GM23338 (cell line): ENCODE measurements around the gene CHD2. TPM values are rescaled to one million over a fixed set of nuclear protein-coding genes. Genes with fewer than 3 reads are reported as not detected.

ENCODE experiments used
- ATAC-seq: fragments of 200-7000 bp; cut with Tn5 transposase; 3 replicates; pipeline ENCODE4 v1.9.1; 2020
- DNase-seq: peaks from one replicate; pipeline ENCODE4 v3.0.0-alpha.2; 2015; ENCODE audit warnings: low spot score
- H2AFZ ChIP-seq: fragments of 200-600 bp; sonication (generic); 2 replicates; pipeline ENCODE4 v1.8.0; 2016; ENCODE audit warnings: antibody characterized with exemption, mild to moderate bottlenecking, moderate library complexity
- H3F3A ChIP-seq: fragments of 200-600 bp; sonication (generic); replicated peaks from 2 replicates; pipeline ENCODE4 v1.8.0; 2017; ENCODE audit warnings: antibody characterized with exemption, mixed run types, low read depth
- H3K27ac ChIP-seq: fragments of 200-600 bp; sonication (generic); 2 replicates; pipeline ENCODE4 v1.6.1; 2016; ENCODE audit warnings: low read depth
- H3K27me3 ChIP-seq: fragments of 200-600 bp; sonication (generic); 2 replicates; pipeline ENCODE4 v1.8.0; 2016; ENCODE audit warnings: mild to moderate bottlenecking, mixed run types, moderate library complexity; ENCODE audit not compliant: insufficient read depth
- H3K36me3 ChIP-seq: fragments of 200-600 bp; sonication (generic); 2 replicates; pipeline ENCODE4 v1.8.0; 2016; ENCODE audit warnings: mild to moderate bottlenecking; ENCODE audit not compliant: insufficient read depth
- H3K4me1 ChIP-seq: fragments of 200-600 bp; sonication (generic); 2 replicates; pipeline ENCODE4 v1.8.0; 2016; ENCODE audit warnings: mild to moderate bottlenecking, moderate library complexity; ENCODE audit not compliant: insufficient read depth
- H3K4me2 ChIP-seq: fragments of 200-600 bp; sonication (generic); 2 replicates; pipeline ENCODE4 v1.7.1; 2017; ENCODE audit warnings: mixed run types
- H3K4me3 ChIP-seq: fragments of 200-600 bp; sonication (generic); 2 replicates; pipeline ENCODE4 v1.6.1; 2016; ENCODE audit warnings: mixed run types
- H3K79me2 ChIP-seq: fragments of 200-600 bp; sonication (generic); replicated peaks from 2 replicates; pipeline ENCODE4 v1.8.0; 2017; ENCODE audit warnings: mild to moderate bottlenecking; ENCODE audit not compliant: insufficient read depth
- H3K9me2 ChIP-seq: fragments of 200-600 bp; sonication (generic); 2 replicates; pipeline ENCODE4 v1.8.0; 2017; ENCODE audit not compliant: insufficient read depth
- H4K20me1 ChIP-seq: fragments of 200-600 bp; sonication (generic); replicated peaks from 2 replicates; pipeline ENCODE4 v1.8.0; 2017; ENCODE audit warnings: mild to moderate bottlenecking; ENCODE audit not compliant: insufficient read depth
- H3K27ac Mint-ChIP-seq: 2 replicates; pipeline ENCODE4 v1.8.0; 2020; ENCODE audit warnings: inconsistent platforms, mild to moderate bottlenecking, moderate library complexity, mixed read lengths
- H3K27me3 Mint-ChIP-seq: 3 replicates; pipeline ENCODE4 v1.8.0; 2022; ENCODE audit warnings: low read depth, mild to moderate bottlenecking, moderate library complexity, mixed read lengths, inconsistent platforms; ENCODE audit not compliant: insufficient read depth, poor library complexity
- H3K36me3 Mint-ChIP-seq: 3 replicates; pipeline ENCODE4 v1.8.0; 2021; ENCODE audit warnings: low read depth, mild to moderate bottlenecking, inconsistent platforms, moderate library complexity, mixed read lengths
- H3K4me1 Mint-ChIP-seq: 3 replicates; pipeline ENCODE4 v1.8.0; 2020; ENCODE audit warnings: mild to moderate bottlenecking, inconsistent platforms, mixed read lengths
- H3K4me3 Mint-ChIP-seq: 3 replicates; pipeline ENCODE4 v1.8.0; 2021; ENCODE audit warnings: moderate library complexity, mild to moderate bottlenecking, inconsistent platforms, mixed read lengths
- H3K9me3 Mint-ChIP-seq: 3 replicates; pipeline ENCODE4 v1.8.0; 2020; ENCODE audit warnings: moderate library complexity, mild to moderate bottlenecking, inconsistent platforms, mixed read lengths
- CREB1 ChIP-seq: fragments of 250-450 bp; sonication (Bioruptor Pico); IDR thresholded peaks from 2 replicates; pipeline ENCODE4 v1.5.0; 2020; ENCODE audit warnings: low read depth, mild to moderate bottlenecking, moderate library complexity
- CTCF ChIP-seq, 2 experiments: fragments of 200-600 bp in 1 of 2; sonication (generic) in 1 of 2; conservative IDR thresholded peaks; 2 replicates each; pipeline versions ENCODE4 v1.5.1 to v1.6.1; 2016 to 2017; ENCODE audit warnings: antibody characterized with exemption in 2 of 2, low read depth in 2 of 2, mild to moderate bottlenecking in 2 of 2, moderate library complexity in 1 of 2
- ETS1 ChIP-seq: IDR thresholded peaks from 2 replicates; pipeline ENCODE4 v1.6.1; 2016; ENCODE audit warnings: antibody characterized with exemption
- EZH2 ChIP-seq: fragments of 200-600 bp; sonication (generic); IDR thresholded peaks from one replicate; pipeline ENCODE4 v1.8.0; 2017; ENCODE audit warnings: antibody characterized with exemption, mild to moderate bottlenecking, low read depth; ENCODE audit not compliant: unreplicated experiment
- EZH2phosphoT487 ChIP-seq: fragments of 200-600 bp; sonication (generic); IDR thresholded peaks from one replicate; pipeline ENCODE4 v1.8.1; 2018; ENCODE audit warnings: antibody characterized with exemption; ENCODE audit not compliant: unreplicated experiment
- JUNB ChIP-seq: IDR thresholded peaks from one replicate; pipeline ENCODE4 v1.6.1; 2016; ENCODE audit warnings: antibody characterized with exemption; ENCODE audit not compliant: unreplicated experiment
- NANOG ChIP-seq: IDR thresholded peaks from 2 replicates; pipeline ENCODE4 v1.6.1; 2016; ENCODE audit warnings: antibody characterized with exemption, borderline replicate concordance
- POLR2AphosphoS5 ChIP-seq: IDR thresholded peaks from 2 replicates; pipeline ENCODE4 v1.6.1; 2016; ENCODE audit warnings: antibody characterized with exemption, low read depth
- REST ChIP-seq: IDR thresholded peaks from one replicate; pipeline ENCODE4 v1.6.1; 2018; ENCODE audit warnings: antibody characterized with exemption; ENCODE audit not compliant: unreplicated experiment
- STAT1 ChIP-seq: IDR thresholded peaks from one replicate; pipeline ENCODE4 v1.6.1; 2016; ENCODE audit warnings: antibody characterized with exemption; ENCODE audit not compliant: unreplicated experiment
- ZNF114 ChIP-seq: fragments of 250-450 bp; sonication (Bioruptor Pico); IDR thresholded peaks from 2 replicates; pipeline ENCODE4 v1.5.0; 2020; ENCODE audit warnings: mild to moderate bottlenecking, moderate library complexity
- ZNF331 ChIP-seq: fragments of 250-450 bp; sonication (Bioruptor Pico); IDR thresholded peaks from 2 replicates; pipeline ENCODE4 v1.5.0; 2020; ENCODE audit warnings: low read depth, mild to moderate bottlenecking, moderate library complexity
- ZNF462 ChIP-seq: fragments of 250-450 bp; sonication (Bioruptor Pico); IDR thresholded peaks from 2 replicates; pipeline ENCODE4 v1.5.0; 2020; ENCODE audit warnings: mild to moderate bottlenecking, moderate library complexity
- polyA plus RNA-seq: library from polyadenylated mRNA; unstranded; fragments of >200 nt; fragmentation: Nextera tagmentation; extraction: Ambion mirVana; gene quantifications from 2 replicates; pipeline ENCODE4 v1.2.1, GENCODE V29; 2016
- total RNA-seq: library from RNA; depleted of rRNA; stranded (reverse); fragments of >200 nt; shearing (Covaris generic); gene quantifications from 2 replicates; pipeline ENCODE4 v1.2.3, GENCODE V29; 2014

CHD2 gene
- total and polyA plus RNA-seq, 2 experiments from 2014 or later, result 119 to 130 TPM

GRCh38 chr15:93058128-93058527 lies 158.0 kb downstream of the CHD2 start:
- H2AFZ ChIP-seq, result no peak overlapping the region
- no peak for DNase-seq
- ATAC-seq, result no peak
- H3K27me3 ChIP-seq, result no peaks in the 10 kb centered on the region
- H3K36me3 Mint-ChIP-seq, result peaks cover 47% of the 10 kb centered on the region
- H3K27me3 Mint-ChIP-seq, result peaks cover 28% of the 10 kb centered on the region
- peaks cover 33% of the 10 kb centered on the region for H3K4me1 ChIP-seq
- peaks cover 64% of the 10 kb centered on the region for H3K4me1 Mint-ChIP-seq
- peak overlapping the region; percentile 41; the same call in 1 of the 2 replicates for H3K27ac Mint-ChIP-seq
- H3F3A ChIP-seq, result peaks cover 5% of the 10 kb centered on the region
- TF ChIP-seq EZH2phosphoT487 (no peak), STAT1 (no peak), CREB1 (CRISPR knock-in tag) (no peak), POLR2AphosphoS5 (no peak), REST (no peak), NANOG (no peak), ZNF331 (no peak), CTCF (conservative IDR thresholded peaks at IDR 0.05; ENCODE audit: low read depth in 2 of 2) (no peak), JUNB (no peak), EZH2 (no peak), ETS1 (no peak), ZNF462 (CRISPR knock-in tag) (no peak), ZNF114 (CRISPR knock-in tag) (no peak)
- H3K4me3 ChIP-seq, result no peak overlapping the region
- peaks cover 7% of the 10 kb centered on the region; the same call in 1 of the 2 replicates for H3K36me3 ChIP-seq
- no peaks in the 10 kb centered on the region; the same call in 1 of the 2 replicates for H4K20me1 ChIP-seq
- H3K4me3 Mint-ChIP-seq, result no peak overlapping the region
- no peaks in the 10 kb centered on the region for H3K9me2 ChIP-seq
- H3K4me2 ChIP-seq, result no peak overlapping the region
- H3K79me2 ChIP-seq, result peaks cover 74% of the 10 kb centered on the region
- no peaks in the 10 kb centered on the region for H3K9me3 Mint-ChIP-seq
- H3K27ac ChIP-seq, result no peak overlapping the region
